ENCODE results near the gene RBBP8NL.
"Not testable (repeated sequence)": the region's sequence is repeated elsewhere in the genome, so short reads cannot be mapped to it uniquely, and the experiment has no call there.

- TF ChIP-seq, protein P1, sequence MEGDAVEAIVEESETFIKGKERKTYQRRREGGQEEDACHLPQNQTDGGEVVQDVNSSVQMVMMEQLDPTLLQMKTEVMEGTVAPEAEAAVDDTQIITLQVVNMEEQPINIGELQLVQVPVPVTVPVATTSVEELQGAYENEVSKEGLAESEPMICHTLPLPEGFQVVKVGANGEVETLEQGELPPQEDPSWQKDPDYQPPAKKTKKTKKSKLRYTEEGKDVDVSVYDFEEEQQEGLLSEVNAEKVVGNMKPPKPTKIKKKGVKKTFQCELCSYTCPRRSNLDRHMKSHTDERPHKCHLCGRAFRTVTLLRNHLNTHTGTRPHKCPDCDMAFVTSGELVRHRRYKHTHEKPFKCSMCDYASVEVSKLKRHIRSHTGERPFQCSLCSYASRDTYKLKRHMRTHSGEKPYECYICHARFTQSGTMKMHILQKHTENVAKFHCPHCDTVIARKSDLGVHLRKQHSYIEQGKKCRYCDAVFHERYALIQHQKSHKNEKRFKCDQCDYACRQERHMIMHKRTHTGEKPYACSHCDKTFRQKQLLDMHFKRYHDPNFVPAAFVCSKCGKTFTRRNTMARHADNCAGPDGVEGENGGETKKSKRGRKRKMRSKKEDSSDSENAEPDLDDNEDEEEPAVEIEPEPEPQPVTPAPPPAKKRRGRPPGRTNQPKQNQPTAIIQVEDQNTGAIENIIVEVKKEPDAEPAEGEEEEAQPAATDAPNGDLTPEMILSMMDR (optimal IDR thresholded peaks at IDR 0.05 in 1 of 3, IDR thresholded peaks at IDR 0.05 in 1 of 3, conservative IDR thresholded peaks at IDR 0.05 in 1 of 3; ENCODE audit: extremely low read depth in 1 of 3, insufficient read depth in 2 of 3, low read length in 3 of 3), result not testable (repeated sequence)
- TF ChIP-seq EZH2 (IDR thresholded peaks at IDR 0.05; ENCODE audit: low read length), result not testable (repeated sequence)
Observed at GRCh38 chr20:62373631-62374179, 53.6 kb downstream of the RBBP8NL start.
